K562 (cell line): ENCODE measurements around the gene LTK. TPM values are rescaled to one million over a fixed set of nuclear protein-coding genes. Genes with fewer than 3 reads are reported as not detected.

Experiments used
- CEBPG ChIP-seq, 3 experiments: fragments of 200-800 bp in 1 of 3; sonication (Bioruptor generic) in 1 of 3; sonication (generic) in 1 of 3; formaldehyde crosslinking in 1 of 3; IDR thresholded peaks in 2 of 3; conservative IDR thresholded peaks in 1 of 3; 2 replicates each; pipeline versions ENCODE4 v1.6.1 to v1.8.0; 2016 to 2022; ENCODE audit warnings: missing compliant biosample characterization in 2 of 3, missing genetic modification characterization in 2 of 3, mild to moderate bottlenecking in 1 of 3, missing genetic modification reagents in 1 of 3
- HDAC1 ChIP-seq, 2 experiments: fragments of 450-650 bp; IDR thresholded peaks; 2 replicates each; pipeline ENCODE4 v1.6.1; 2016 to 2017; ENCODE audit warnings: inconsistent platforms in 1 of 2, mild to moderate bottlenecking in 1 of 2, moderate library complexity in 1 of 2
- HDAC2 ChIP-seq: fragments of 450-650 bp; IDR thresholded peaks from 2 replicates; pipeline ENCODE4 v1.6.1; 2016; ENCODE audit warnings: mild to moderate bottlenecking
- KDM1A ChIP-seq, 2 experiments: fragments of 450-650 bp; IDR thresholded peaks; 2 replicates each; pipeline ENCODE4 v1.6.1; 2016; ENCODE audit warnings: mild to moderate bottlenecking in 2 of 2
- L3MBTL2 ChIP-seq: fragments of 450-650 bp; IDR thresholded peaks from 2 replicates; pipeline ENCODE4 v1.6.1; 2016; ENCODE audit warnings: mild to moderate bottlenecking, moderate library complexity
- MCM2 ChIP-seq: fragments of 450-650 bp; IDR thresholded peaks from 2 replicates; pipeline ENCODE4 v1.6.1; 2017; ENCODE audit warnings: low read depth, mild to moderate bottlenecking
- MYC ChIP-seq, 2 experiments: fragments of 250-450 bp in 1 of 2; sonication (Bioruptor Pico) in 1 of 2; IDR thresholded peaks; 2 replicates each; pipeline versions ENCODE4 v1.5.1 to v1.6.1; 2012 to 2021; ENCODE audit warnings: low read depth in 2 of 2, borderline replicate concordance in 1 of 2, improper control_type of control experiment in 1 of 2, low read length in 1 of 2, mild to moderate bottlenecking in 1 of 2, moderate library complexity in 1 of 2
- NFXL1 ChIP-seq: fragments of 450-650 bp; formaldehyde crosslinking; IDR thresholded peaks from 2 replicates; pipeline ENCODE4 v1.4.0; 2021; ENCODE audit warnings: mild to moderate bottlenecking
- NONO ChIP-seq, 2 experiments: fragments of 200-400 bp in 1 of 2; fragments of 450-650 bp in 1 of 2; formaldehyde crosslinking in 1 of 2; IDR thresholded peaks; 2 replicates each; pipeline ENCODE4 v1.6.1; 2017; ENCODE audit warnings: low read depth in 2 of 2, mild to moderate bottlenecking in 2 of 2, moderate library complexity in 2 of 2, low read length in 1 of 2
- PATZ1 ChIP-seq: fragments of 250-450 bp; sonication (Bioruptor Pico); IDR thresholded peaks from 2 replicates; pipeline ENCODE4 v1.5.0; 2020; ENCODE audit warnings: mild to moderate bottlenecking, borderline replicate concordance
- PHF20 ChIP-seq: fragments of 450-650 bp; IDR thresholded peaks from 2 replicates; pipeline ENCODE4 v1.6.1; 2018; ENCODE audit not compliant: partially characterized antibody
- RBM34 ChIP-seq: fragments of 200-400 bp; formaldehyde crosslinking; IDR thresholded peaks from 2 replicates; pipeline ENCODE4 v1.6.1; 2018; ENCODE audit warnings: low read length, borderline replicate concordance; ENCODE audit not compliant: insufficient read depth
- RFX7 ChIP-seq: fragments of 250-450 bp; sonication (Bioruptor Pico); IDR thresholded peaks from 2 replicates; pipeline ENCODE4 v1.5.1; 2021; ENCODE audit warnings: mild to moderate bottlenecking
- RNF2 ChIP-seq: sonication (generic); IDR thresholded peaks from 2 replicates; pipeline ENCODE4 v1.6.1; 2016
- SRSF1 ChIP-seq: fragments of 200-400 bp; formaldehyde crosslinking; IDR thresholded peaks from 2 replicates; pipeline ENCODE4 v1.6.1; 2017; ENCODE audit warnings: mild to moderate bottlenecking, low read depth, low read length, moderate library complexity
- STAT5B ChIP-seq: fragments of 250-450 bp; sonication (Bioruptor Pico); IDR thresholded peaks from 2 replicates; pipeline ENCODE4 v1.8.0; 2021; ENCODE audit warnings: mild to moderate bottlenecking, inconsistent platforms
- ZNF408 ChIP-seq: fragments of 250-450 bp; sonication (Bioruptor Pico); IDR thresholded peaks from 2 replicates; pipeline ENCODE4 v1.4.0; 2020; ENCODE audit warnings: low read depth, mild to moderate bottlenecking, moderate library complexity
- ZNF584 ChIP-seq: fragments of 200-800 bp; sonication (Bioruptor generic); IDR thresholded peaks from 2 replicates; pipeline ENCODE4 v1.6.1; 2016; ENCODE audit warnings: low read depth, mild to moderate bottlenecking, missing genetic modification characterization, missing compliant biosample characterization
- ZNF778 ChIP-seq: fragments of 450-650 bp; formaldehyde crosslinking; IDR thresholded peaks from 2 replicates; pipeline ENCODE4 v1.4.0; 2020; ENCODE audit warnings: mild to moderate bottlenecking, moderate library complexity
- polyA plus RNA-seq, 8 experiments: library from polyadenylated mRNA; depleted of rRNA in 4 of 8; stranded (reverse) in 5 of 8; unstranded in 3 of 8; fragments of >200 nt; fragmentation: Nextera tagmentation in 2 of 8; fragmentation: Illumina TruSeq in 1 of 8; extraction: Ambion mirVana in 2 of 8; extraction: Trizol in 1 of 8; gene quantifications; 2 replicates each; pipeline versions ENCODE4 v1.2.1 to v1.2.3, GENCODE V29; 2011 to 2014; ENCODE audit warnings: inconsistent platforms in 1 of 8, missing spikeins in 1 of 8
- total RNA-seq, 7 experiments: library from RNA; depleted of rRNA in 6 of 7; stranded (reverse); fragments of >200 nt in 6 of 7; fragmentation: Illumina TruSeq in 2 of 7; extraction: Trizol in 2 of 7; gene quantifications; 2 replicates each; pipeline versions ENCODE4 v1.2.1 to v1.2.3, GENCODE V29; 2011 to 2021; ENCODE audit warnings: low replicate concordance in 1 of 7
- TF ChIP-seq, protein P1 (sequence below): sonication (generic); formaldehyde crosslinking; IDR thresholded peaks from 2 replicates; pipeline ENCODE4 v1.8.0; 2022; ENCODE audit warnings: mild to moderate bottlenecking, missing genetic modification reagents, borderline replicate concordance
- TF ChIP-seq, protein P2 (sequence below): fragments of 250-450 bp; sonication (Bioruptor Pico); IDR thresholded peaks from 2 replicates; pipeline ENCODE4 v1.8.0; 2021; ENCODE audit warnings: mild to moderate bottlenecking, moderate library complexity
- TF ChIP-seq, protein P3 (sequence below): sonication (generic); formaldehyde crosslinking; IDR thresholded peaks from 2 replicates; pipeline ENCODE4 v1.4.0; 2020; ENCODE audit warnings: mild to moderate bottlenecking, missing genetic modification reagents

Gene LTK
- total and polyA plus RNA-seq, 9 of the 15 experiments (the other 6 are each of a cell fraction or from before 2014, with no cell fraction given) = 0.25 to 4.4 (median 1.8) TPM

DNA sequence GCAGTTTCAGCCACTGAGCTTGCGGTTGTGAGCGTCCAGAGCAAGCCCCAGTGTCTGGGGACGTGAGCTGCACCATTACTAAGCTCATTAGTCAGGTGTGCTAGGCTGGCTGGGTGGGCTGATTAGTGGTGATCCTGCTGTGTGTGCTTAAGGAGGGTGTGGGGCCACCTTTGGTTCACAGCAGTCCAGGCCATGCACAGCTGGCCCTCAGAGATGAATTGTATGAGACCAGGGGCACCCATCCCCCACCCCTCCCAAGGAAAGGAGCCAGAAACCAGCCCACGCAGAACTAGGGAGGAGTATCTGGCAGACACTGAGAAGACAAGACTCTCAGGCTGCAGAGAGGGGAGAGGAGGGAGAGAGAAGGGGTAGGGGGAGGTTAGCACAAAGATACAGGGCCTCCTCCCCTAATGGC lies 49.2 kb upstream of the LTK start (continued):
- TF ChIP-seq, protein P1, sequence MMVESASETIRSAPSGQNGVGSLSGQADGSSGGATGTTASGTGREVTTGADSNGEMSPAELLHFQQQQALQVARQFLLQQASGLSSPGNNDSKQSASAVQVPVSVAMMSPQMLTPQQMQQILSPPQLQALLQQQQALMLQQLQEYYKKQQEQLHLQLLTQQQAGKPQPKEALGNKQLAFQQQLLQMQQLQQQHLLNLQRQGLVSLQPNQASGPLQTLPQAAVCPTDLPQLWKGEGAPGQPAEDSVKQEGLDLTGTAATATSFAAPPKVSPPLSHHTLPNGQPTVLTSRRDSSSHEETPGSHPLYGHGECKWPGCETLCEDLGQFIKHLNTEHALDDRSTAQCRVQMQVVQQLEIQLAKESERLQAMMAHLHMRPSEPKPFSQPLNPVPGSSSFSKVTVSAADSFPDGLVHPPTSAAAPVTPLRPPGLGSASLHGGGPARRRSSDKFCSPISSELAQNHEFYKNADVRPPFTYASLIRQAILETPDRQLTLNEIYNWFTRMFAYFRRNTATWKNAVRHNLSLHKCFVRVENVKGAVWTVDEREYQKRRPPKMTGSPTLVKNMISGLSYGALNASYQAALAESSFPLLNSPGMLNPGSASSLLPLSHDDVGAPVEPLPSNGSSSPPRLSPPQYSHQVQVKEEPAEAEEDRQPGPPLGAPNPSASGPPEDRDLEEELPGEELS = no peak
- TF ChIP-seq SRSF1 (no peak), ZNF778 (CRISPR knock-in tag) (no peak), RNF2 (peak; percentile 74), HDAC2 (no peak), ZNF408 (no peak), MYC (IDR thresholded peaks at IDR 0.05; ENCODE audit: low read depth, low read length) (peak; percentile 18; the same call in 1 of the 2 replicates), MYC (CRISPR knock-in tag; IDR thresholded peaks at IDR 0.05; ENCODE audit: borderline replicate concordance, low read depth) (no peak), PATZ1 (no peak), NFXL1 (no peak), L3MBTL2 (no peak), STAT5B (CRISPR knock-in tag) (no peak), PHF20 (peak; percentile 12), RBM34 (no peak), ZNF584 (no peak), MCM2 (no peak), CEBPG (CRISPR knock-in tag; IDR thresholded peaks at IDR 0.05) (no peak), CEBPG (tag; conservative IDR thresholded peaks at IDR 0.05 in 1 of 2, IDR thresholded peaks at IDR 0.05 in 1 of 2) (no peak), NONO (IDR thresholded peaks at IDR 0.05; ENCODE audit: low read depth in 2 of 2, low read length in 1 of 2) (no peak), KDM1A (IDR thresholded peaks at IDR 0.05) (peak; percentile 39 to 59; a peak in 3 of 4 replicates), HDAC1 (IDR thresholded peaks at IDR 0.05) (peak in 1 of 2 experiments; percentile 66; a peak in 2 of 4 replicates), RFX7 (CRISPR knock-in tag) (no peak)
- TF ChIP-seq, protein P2, sequence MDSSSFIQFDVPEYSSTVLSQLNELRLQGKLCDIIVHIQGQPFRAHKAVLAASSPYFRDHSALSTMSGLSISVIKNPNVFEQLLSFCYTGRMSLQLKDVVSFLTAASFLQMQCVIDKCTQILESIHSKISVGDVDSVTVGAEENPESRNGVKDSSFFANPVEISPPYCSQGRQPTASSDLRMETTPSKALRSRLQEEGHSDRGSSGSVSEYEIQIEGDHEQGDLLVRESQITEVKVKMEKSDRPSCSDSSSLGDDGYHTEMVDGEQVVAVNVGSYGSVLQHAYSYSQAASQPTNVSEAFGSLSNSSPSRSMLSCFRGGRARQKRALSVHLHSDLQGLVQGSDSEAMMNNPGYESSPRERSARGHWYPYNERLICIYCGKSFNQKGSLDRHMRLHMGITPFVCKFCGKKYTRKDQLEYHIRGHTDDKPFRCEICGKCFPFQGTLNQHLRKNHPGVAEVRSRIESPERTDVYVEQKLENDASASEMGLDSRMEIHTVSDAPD (CRISPR knock-in tag) = no peak
- TF ChIP-seq, protein P3, sequence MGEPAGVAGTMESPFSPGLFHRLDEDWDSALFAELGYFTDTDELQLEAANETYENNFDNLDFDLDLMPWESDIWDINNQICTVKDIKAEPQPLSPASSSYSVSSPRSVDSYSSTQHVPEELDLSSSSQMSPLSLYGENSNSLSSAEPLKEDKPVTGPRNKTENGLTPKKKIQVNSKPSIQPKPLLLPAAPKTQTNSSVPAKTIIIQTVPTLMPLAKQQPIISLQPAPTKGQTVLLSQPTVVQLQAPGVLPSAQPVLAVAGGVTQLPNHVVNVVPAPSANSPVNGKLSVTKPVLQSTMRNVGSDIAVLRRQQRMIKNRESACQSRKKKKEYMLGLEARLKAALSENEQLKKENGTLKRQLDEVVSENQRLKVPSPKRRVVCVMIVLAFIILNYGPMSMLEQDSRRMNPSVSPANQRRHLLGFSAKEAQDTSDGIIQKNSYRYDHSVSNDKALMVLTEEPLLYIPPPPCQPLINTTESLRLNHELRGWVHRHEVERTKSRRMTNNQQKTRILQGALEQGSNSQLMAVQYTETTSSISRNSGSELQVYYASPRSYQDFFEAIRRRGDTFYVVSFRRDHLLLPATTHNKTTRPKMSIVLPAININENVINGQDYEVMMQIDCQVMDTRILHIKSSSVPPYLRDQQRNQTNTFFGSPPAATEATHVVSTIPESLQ (CRISPR knock-in tag) = no peak
